GM19035 (cell line): Measurements from ENCODE around the gene CLASP1.
"Not testable (repeated sequence)": the region's sequence is repeated elsewhere in the genome, so short reads cannot be mapped to it uniquely, and the experiment has no call there.

Experiments
- ATAC-seq: cut with Tn5 transposase; IDR thresholded peaks from one replicate; pipeline ENCODE4 v1.9.1; 2021; ENCODE audit not compliant: unreplicated experiment

Gene CLASP1

DNA sequence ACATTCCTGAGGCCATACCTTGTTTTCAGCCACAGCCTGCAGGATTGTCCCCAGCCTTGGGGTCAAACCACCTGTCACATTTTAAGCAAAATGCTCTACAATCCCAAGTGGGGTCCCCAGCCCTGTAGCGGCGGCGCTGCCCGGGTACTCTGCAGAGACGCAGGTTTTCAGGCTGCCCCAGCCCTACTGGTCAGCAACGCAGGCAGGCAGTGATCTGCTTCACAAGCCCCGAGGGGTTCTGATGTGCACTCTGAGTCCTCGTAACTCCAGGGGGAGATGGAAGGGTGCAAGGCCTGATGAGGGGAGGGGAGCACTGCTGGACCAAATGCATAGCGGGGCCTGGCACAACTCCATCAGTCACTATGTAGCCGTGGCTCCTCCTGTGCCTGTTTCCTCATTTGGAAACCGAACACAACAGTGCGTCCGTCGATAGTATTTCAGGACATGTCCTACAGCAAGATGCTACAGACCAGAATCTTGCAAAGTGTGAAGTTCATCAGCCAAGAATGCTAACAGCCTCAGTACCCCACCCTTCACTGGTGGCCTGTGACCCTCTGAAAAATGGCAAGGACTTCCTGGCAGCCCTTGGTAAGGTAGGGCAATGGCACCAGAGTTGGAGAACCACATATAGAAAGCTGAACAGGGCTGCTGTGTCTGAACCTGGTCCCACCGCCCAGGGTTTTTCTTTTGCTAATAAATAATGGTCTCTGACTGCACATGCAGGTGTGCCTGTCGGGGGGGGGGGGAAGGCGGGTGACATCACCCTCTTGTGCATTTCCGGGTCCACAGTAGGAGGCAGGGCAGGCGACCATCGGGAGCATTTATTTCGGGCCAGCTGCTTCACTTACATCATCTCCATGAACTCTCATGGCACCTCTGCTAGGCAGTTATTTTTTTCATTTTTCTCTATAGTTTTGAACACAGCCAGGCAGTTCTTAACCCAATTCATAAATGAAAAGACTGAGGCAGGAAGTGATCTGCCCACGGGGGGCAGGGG, 313.7 kb downstream of the CLASP1 start:
- ATAC-seq: no peak

DNA sequence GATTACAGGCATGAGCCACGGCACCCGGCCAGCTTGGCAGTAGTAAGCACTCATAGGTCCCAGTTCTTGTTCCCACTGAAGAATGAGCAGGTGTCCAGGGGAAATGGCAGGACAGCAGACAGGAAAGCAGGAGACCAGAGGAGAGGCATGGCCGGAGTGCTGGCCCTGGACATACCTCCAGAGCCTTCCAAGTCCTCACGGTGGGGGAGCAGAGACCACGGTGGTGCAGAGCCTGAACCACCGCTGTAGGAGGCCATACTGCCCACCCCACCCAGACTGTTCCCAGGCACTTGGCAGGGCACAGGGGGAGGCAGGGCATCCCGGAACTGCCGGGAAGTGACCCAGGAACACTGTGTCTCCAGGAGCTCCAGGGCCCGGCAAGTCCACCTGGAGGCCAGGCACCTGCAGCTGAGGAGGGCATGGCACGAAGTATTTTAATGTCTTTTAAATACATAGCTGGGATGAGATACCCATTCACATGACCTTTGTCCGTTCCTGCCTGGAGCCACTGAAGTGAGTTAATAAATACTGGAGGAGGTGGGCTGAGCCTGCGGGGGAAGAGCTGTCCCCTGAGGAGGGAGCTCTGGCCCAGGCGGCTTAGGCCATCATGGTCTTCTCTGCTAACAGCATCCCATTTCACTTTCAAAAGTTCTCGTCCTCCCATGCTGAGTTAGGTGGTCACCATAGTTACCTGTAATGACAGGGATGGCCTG, 314.5 kb downstream of the CLASP1 start:
- ATAC-seq: peak; percentile 16

DNA sequence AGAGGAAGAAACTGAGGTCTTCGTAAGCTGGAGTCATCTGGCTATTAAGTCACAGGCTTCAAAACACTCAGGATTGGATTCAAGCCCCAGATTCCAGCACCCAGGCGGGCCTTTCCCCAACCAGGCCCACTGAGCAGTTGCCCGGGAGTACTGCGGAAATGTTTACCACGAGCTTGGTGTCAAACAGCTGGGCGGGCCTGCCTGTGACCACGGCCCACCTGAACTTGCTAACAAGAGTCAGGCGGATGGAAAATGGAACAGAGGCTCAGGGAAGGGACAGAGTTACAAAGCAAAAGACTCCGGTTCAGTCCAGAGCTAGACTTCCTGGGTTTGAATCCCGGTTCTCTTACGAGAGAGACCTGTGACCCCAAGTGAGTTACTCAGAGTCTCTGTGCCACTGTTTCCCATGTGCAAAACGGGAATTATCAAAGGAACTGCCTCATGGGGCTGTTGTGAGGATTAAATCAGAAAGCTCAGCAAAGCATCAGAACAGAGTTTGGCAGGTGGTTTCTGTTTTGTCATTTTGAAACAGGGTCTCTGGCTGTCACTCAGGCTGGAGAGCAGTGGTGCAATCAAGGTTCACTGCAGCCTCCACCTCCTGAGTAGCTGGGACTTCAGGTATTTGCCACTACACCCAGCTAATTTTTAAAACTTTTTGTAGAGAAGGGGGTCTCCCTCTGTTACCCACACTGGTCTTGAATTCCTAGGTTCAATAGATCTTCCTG, 315.3 kb downstream of the CLASP1 start:
- peak; percentile 65 for ATAC-seq

DNA sequence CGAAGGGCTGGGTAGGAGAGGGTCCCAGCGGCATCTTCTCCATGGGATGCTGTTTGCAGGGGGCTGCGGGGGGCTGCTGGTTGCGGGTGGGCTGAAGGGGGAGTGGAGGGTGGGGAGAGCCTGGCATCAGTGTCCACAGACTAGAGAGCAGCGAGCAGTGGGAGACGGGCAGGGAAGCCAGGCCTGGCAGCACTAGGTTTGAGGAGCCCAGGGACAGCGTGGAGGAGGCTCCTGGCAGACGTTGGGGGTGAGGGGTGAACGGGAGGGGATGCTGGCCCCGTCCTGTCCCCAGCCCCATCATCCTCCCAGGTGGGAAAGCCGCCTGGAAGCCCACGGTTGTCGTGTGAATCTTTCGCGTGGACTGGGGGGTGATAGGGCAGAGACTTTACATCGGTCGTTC, 316.0 kb downstream of the CLASP1 start:
- no peak for ATAC-seq

DNA sequence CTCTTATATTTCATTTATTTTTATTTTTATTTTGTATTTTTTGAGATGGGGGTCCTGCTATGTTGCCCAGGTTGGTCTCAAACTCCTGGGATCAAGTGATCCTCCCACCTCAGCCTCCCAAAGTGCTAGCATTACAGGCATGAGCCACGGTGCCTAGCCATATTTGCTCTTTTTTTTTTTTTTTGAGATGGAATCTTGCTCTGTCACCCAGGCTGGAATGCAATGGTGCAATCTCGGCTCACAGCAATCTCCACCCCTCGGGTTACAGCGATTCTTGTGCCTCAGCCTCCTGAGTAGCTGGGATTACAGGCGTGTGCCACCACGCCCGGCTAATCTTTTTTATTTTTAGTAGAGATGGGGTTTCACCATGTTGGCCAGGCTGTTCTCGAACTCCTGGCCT, 317.9 kb downstream of the CLASP1 start:
- not testable (repeated sequence) for ATAC-seq

DNA sequence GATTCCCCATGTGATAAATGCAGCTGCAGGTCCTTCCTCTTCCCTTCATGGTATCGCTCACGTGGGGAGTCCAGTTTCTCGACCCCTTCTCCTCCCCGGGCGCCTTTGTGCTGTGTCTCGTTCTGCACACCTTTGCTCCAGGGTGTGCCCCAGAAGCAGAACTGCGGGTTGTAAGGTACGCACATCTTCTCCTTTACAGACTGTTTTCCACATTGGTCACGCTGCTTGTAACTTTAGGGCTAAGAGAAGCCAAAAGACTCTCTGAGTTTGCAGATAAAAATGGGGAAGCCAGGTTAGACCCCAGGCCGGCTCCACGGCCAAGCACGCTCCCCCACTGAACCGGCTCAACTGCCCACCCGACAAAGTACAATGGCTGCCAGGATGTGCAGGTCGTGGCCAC, 318.3 kb downstream of the CLASP1 start:
- ATAC-seq: no peak

DNA sequence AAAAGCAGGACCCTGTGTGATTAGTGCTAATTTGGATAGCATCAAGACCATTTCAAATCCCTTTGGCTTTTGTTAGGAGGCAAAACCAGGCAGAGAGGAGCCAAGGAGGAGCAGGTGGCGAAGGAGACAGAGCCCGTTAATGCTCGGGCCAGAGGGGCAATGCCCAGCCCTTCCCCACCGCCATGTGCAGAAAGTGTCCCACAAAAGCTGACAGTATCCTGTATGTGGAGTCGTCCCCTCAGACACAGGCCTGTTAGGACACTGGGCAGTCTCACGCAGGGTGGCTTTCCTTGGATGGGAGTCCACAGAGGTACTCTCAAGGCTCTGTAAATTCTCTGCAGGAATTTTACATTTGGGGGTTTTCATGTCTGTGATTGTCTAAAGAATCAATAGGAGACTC, 319.5 kb downstream of the CLASP1 start:
- no peak for ATAC-seq

DNA sequence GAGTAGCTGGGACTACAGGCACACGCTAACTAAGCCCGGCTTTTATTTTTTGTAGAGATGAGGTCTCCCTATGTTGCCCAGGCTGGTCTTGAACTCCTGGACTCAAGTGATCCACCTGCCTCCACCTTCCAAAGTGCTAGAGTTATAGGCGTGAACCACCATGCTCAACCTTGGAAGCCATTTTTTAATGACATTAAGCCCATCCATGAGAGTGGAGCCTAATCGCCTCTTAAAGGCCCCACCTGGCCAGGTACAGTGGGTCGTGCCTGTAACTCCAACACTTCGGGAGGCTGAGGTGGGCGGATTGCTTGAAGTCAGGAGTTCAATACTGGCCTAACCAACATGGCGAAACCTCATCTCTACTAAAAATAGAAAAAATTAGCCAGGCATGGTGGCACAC, 322.6 kb downstream of the CLASP1 start:
- no peak for ATAC-seq

DNA sequence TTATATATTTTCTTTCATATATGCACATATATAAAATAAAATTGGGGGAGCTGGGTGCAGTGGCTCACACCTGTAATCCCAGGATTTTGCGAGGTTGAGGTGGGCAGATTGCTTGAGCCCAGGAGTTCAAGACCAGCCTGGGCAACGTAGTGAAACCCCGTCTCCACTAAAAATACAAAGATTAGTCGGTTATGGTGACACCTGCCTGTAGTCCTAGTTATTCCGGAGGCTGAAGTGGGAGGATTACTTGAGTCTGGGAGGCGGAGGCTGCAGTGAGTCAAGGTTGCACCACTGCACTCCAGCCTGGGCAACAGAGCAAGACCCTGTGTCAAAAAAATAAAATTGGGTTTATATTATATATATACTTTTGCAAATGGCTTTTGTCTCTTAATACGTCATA, 324.7 kb downstream of the CLASP1 start:
- no peak for ATAC-seq

DNA sequence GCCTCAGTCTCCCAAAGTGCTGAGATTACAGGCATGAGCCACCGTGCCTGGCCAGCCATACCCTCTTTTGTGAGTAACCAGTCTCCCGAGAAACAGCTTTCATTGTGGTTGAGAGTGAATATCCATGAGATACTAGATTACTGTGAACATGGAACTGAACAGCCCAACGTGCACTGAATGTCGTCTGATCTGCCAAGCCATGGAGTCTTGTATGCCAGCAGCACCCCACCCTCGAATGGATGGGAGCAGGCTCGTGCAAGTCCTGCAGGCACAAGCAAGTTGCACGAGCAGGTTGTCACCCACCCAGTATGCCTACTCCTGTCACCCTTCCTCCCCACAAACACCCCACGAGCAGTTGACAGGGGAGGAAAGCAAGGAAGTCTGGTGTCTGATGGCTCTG, 327.8 kb downstream of the CLASP1 start:
- ATAC-seq: no peak

DNA sequence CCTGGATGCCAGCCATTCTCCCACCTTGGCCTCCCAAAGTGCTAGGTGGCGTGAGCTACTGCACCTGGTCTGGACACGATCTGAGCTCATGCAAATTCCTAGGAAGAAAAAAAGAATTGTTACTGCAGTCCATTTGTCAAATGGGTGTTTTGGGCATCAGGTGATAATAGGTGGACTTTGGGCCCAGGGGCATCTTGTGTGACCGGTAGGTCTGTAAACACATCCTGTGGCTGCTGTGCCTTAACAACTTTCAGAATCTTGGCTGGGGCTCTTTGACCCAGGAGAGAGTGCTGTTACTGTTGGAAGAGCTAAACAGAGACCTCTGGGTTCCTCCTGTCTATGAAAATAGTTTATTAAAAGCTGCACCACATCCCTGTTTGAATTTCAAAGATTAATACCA, 329.3 kb downstream of the CLASP1 start:
- ATAC-seq: no peak

DNA sequence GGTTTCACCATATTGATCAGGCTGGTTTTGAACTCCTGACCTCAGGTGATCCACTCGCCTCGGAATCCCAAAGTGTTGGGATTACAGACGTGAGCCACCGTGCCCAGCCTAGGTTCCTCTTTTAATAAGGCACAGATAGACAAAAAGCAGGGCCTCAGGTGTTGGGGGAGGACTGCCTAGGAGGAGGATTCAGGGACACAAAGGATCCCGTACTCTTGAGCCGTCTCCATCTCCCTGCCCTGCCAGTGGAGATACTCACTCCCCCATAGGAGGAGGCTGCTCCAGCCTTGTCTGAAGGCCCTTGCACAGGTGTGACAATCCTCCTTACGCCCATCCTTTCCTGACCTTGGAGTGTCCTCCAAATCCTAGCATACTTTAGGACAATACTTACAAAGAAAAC, 332.3 kb downstream of the CLASP1 start:
- no peak for ATAC-seq

DNA sequence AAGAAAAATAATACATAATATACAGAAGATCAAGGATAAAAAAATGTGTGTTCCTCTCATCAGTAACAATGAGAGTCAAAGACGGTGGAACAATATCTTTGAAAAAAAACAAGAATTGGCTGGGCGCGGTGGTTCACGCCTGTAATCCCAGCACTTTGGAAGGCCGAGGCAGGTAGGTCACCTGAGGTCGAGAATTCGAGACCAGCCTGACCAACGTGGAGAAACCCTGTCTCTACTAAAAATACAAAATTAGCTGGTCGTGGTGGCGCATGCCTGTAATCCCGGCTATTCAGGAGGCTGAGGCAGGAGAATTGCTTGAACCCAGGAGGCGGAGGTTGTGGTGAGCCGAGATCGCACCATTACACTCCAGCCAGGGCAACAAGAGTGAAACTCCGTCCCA, 335.6 kb downstream of the CLASP1 start:
- ATAC-seq: not testable (repeated sequence)

DNA sequence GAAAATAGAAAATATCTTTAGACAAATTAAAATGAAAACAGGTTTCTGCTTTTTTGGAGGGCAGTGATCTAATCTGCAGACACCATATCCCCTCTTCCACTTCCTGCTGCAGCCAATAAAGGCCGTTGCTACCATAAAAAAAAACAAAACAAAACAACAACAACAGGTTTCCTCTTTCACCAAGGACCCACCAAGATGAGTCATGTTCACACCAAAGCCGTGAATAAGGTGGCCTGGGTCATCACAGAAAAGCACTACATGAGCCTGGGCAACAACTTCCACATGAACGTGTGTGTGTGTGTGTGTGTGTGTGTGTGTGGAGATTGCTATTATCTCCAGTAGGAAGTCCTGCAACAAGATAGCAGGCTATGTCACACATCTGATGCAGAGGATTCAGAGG, 339.5 kb downstream of the CLASP1 start:
- peak; percentile 90 for ATAC-seq

DNA sequence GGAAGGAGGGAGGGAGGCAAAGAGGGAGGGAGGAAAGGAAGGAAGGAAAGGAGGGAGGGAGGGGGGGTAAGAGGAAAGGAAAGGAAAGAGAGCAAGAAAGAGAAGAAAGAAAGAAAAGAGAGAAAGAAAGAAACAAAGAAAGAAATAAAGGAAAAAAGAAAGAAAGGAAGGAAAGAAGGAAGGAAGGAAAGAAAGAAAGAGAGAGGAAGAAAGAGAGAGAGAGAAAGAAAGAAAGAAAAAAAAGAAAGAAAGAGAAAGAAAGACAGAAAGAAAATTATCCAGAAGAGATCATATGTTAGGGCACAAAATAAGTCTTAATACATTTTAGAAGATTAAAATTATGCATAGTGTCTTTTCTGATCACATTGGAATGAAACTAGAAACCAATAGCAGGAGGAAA, 339.9 kb downstream of the CLASP1 start:
- ATAC-seq: no peak

DNA sequence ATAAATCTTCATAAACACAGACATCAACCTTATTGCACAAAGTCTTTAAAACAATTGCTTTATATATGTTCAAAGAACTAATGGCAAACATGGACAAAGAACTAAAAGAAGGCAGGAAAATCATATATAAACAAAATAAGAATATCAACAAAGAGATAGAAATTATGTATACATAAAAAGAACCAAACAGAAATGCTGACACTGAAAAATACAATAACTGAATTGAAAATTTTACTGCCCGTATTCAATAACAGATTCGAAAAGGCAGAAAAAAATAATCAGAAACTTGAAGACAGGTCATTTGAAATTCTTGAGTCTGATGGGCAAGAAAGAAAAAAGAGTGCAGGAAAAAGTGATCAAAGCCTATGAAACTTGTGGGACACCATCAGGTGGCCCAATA, 342.2 kb downstream of the CLASP1 start:
- ATAC-seq: no peak

DNA sequence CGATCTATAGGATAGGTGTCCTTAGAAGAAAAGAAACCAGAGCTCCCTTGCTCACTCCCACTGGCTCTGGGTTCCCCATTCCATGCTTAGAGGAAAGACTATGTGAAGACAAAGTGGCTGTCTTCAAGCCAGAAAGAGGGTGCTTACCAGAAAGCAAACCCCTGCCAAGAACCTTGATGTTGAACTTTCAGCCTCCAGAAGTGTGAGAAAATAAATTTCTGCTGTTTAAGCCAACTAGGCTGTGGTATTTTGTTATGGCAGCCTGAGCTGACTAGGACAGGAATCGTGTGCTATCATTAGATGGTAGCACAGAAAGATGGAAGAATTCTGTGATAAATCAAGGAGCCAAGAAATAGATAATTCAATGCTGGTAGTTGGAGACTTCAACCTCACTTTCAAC, 344.3 kb downstream of the CLASP1 start:
- ATAC-seq: no peak

DNA sequence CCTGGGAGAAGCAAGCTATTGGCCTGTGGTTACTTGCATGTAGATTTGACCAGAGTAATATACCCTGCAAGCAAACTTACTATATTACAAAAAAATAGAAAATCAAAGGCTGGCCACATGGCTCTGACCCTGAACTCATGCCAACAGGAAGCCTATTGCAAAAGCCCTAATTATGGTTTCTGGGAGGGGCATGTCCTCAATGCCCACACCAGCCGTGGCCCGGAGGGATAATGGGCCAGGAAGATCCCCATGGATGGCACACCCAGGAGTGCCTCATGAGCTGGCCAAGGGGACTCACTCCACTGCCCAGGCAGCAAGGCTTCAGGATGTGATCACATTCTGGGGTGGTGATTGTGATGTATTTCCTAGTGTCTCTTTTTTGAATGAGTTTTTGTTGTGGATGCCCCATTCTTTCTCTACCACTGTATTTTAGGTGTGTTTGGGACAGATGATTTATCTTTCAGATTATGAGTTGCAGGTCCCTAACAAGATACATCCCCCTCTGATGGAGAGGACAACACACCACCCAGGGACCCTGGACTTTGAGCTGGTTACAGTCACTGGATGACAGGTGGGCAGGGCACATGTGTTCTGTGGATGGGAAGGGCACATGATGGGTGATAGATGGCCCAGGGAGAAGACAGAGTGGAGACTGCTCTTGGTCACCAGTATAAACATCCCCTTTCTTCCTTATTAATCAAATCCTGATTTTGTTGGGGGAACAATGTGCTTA, 345.6 kb downstream of the CLASP1 start:
- ATAC-seq: no peak

DNA sequence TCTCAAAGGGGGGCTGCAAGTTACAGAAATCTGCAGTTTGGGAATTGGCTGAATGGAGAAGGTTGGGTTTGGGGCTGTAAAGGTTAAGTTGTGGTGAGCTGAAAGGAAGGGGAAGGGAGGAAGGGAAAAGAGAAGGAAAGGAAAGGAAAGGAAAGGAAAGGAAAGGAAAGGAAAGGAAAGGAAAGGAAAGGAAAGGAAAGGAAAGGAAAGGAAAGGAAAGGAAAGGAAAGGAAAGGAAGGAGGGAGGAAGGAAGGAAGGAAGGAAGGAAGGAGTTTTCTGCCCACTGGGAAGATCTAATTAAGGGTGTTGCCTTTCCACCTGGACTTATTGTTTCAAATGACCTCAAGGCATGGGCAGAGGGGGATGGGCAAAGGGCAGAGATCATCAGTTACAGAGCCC, 348.1 kb downstream of the CLASP1 start:
- ATAC-seq: not testable (repeated sequence)

DNA sequence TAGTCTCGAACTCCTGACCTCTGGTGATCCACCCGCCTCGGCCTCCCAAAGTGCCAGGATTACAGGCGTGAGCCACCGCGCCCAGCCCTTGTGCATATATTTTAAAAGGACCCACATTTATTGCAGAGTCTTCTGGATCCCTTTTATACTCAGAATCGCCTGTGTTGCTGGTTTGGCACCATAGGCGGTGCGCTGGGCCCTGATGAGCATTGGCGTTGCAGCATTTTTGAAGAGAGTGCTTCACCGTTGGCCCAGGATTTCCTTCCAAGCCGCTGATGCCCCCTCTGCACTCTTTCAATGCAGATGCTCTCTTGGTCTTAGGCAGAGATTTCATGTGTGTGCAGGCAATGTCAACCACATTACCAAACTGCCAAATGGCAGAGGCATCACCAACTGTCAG, 350.8 kb downstream of the CLASP1 start:
- ATAC-seq: no peak

DNA sequence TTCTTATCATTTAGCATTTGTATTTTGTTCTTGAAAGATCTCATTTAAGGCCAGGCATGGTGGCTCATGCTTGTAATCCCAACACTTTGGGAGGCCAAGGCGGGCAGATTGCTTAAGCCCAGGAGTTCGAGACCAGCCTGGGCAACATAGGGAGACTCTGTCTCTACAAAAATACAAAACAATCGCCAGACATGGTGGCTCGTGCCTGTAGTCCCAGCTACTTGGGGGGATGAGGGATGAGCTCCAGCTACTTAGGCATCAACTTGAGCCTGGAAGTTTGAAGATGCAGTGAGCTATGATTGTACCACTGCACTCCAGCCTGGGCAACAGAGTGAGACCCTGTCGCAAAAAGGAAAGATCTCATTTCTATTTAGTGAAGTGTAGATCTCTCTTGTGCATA, 351.4 kb downstream of the CLASP1 start:
- not testable (repeated sequence) for ATAC-seq
